ENCODE results near the gene ELAC2. TPM values are rescaled to one million over a fixed set of nuclear protein-coding genes. Genes with fewer than 3 reads are reported as not detected.

Gene ELAC2
- total RNA-seq, 1 experiment from 2014 or later = 62.7 TPM

- Histone ChIP-seq H3K27me3 (ENCODE audit: insufficient read depth, low read depth) (no peaks in the 10 kb centered on the region), H3K27ac (no peak overlapping the region), H3F3A (ENCODE audit: insufficient read depth, low read depth) (no peaks in the 10 kb centered on the region), H3K36me3 (ENCODE audit: low read depth) (no peaks in the 10 kb centered on the region), H3K4me2 (no peak overlapping the region), H3K4me1 (replicated peaks; ENCODE audit: insufficient read depth) (no peaks in the 10 kb centered on the region), H3K9me3 (ENCODE audit: insufficient read depth, low read depth) (no peaks in the 10 kb centered on the region), H3K4me3 (no peak overlapping the region), H3K9me2 (ENCODE audit: insufficient read depth) (no peaks in the 10 kb centered on the region), H2AFZ (no peak overlapping the region), H3K79me2 (ENCODE audit: low read depth) (no peaks in the 10 kb centered on the region), H4K20me1 (ENCODE audit: insufficient read depth) (no peaks in the 10 kb centered on the region)
- BruUV-seq (replicated peaks) = no TSS peak
- ChIA-PET CTCF (no interaction called here), POLR2A (ENCODE audit: unreplicated experiment) (no interaction called here)
- DNase-seq = no peak
- TF ChIP-seq, protein P1, sequence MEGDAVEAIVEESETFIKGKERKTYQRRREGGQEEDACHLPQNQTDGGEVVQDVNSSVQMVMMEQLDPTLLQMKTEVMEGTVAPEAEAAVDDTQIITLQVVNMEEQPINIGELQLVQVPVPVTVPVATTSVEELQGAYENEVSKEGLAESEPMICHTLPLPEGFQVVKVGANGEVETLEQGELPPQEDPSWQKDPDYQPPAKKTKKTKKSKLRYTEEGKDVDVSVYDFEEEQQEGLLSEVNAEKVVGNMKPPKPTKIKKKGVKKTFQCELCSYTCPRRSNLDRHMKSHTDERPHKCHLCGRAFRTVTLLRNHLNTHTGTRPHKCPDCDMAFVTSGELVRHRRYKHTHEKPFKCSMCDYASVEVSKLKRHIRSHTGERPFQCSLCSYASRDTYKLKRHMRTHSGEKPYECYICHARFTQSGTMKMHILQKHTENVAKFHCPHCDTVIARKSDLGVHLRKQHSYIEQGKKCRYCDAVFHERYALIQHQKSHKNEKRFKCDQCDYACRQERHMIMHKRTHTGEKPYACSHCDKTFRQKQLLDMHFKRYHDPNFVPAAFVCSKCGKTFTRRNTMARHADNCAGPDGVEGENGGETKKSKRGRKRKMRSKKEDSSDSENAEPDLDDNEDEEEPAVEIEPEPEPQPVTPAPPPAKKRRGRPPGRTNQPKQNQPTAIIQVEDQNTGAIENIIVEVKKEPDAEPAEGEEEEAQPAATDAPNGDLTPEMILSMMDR (conservative IDR thresholded peaks at IDR 0.05) = no peak
- TF ChIP-seq EZH2 (IDR thresholded peaks at IDR 0.05; ENCODE audit: low read depth) = no peak
- intact Hi-C loops (cut with micrococcal nuclease; ENCODE audit: unreplicated experiment) = no loop called here
Observed at GRCh38 chr17:12977008-12977751, 40.6 kb downstream of the ELAC2 start.

DNA sequence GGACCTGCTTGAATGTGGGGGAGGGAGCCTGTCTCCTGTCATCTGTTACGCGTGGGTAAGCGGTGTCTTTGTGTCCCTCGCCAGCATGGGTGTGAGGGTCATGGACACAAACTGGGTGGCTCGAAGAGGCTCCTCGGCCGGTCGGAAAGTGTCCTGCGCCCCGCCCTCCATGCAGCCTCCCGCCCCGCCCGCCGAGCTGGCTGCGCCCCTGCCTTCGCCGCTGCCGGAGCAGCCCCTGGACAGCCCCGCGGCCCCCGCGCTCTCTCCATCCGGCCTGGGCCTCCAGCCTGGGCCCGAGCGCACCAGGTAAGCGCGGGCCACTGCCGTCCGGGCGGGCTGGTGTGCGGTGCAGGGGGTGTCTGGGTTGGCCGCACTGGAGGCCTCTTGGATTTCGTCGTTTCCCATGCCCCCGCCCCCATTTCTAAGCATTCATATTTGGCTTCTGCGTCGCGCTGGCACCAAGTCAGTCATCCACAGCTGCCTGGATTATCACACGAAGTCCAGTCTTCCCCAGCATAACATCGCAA, 43.8 kb downstream of the ELAC2 start:
- no peaks in the 10 kb centered on the region for H4K20me1 ChIP-seq (ENCODE audit: insufficient read depth)
- H3K27me3 ChIP-seq (ENCODE audit: insufficient read depth, low read depth) = peaks cover 6% of the 10 kb centered on the region; the same call in 1 of the 2 replicates
- H3K79me2 ChIP-seq (ENCODE audit: low read depth) = no peaks in the 10 kb centered on the region
- no peaks in the 10 kb centered on the region for H3K9me2 ChIP-seq (ENCODE audit: insufficient read depth)
- no peak overlapping the region for H3K4me2 ChIP-seq
- POLR2A ChIA-PET (ENCODE audit: unreplicated experiment) = no interaction called here
- H3F3A ChIP-seq (ENCODE audit: insufficient read depth, low read depth) = no peaks in the 10 kb centered on the region
- no TSS peak for BruUV-seq (replicated peaks)
- CTCF ChIA-PET = no interaction called here
- H2AFZ ChIP-seq = no peak overlapping the region
- no peaks in the 10 kb centered on the region for H3K4me1 ChIP-seq (replicated peaks; ENCODE audit: insufficient read depth)
- intact Hi-C loops (cut with micrococcal nuclease; ENCODE audit: unreplicated experiment) = no loop called here
- no peaks in the 10 kb centered on the region for H3K36me3 ChIP-seq (ENCODE audit: low read depth)
- no peak overlapping the region for H3K4me3 ChIP-seq
- no peak for DNase-seq
- TF ChIP-seq, protein P1 (conservative IDR thresholded peaks at IDR 0.05) = no peak
- TF ChIP-seq EZH2 (IDR thresholded peaks at IDR 0.05; ENCODE audit: low read depth) = no peak
- no peaks in the 10 kb centered on the region for H3K9me3 ChIP-seq (ENCODE audit: insufficient read depth, low read depth)
- H3K27ac ChIP-seq = no peak overlapping the region

DNA sequence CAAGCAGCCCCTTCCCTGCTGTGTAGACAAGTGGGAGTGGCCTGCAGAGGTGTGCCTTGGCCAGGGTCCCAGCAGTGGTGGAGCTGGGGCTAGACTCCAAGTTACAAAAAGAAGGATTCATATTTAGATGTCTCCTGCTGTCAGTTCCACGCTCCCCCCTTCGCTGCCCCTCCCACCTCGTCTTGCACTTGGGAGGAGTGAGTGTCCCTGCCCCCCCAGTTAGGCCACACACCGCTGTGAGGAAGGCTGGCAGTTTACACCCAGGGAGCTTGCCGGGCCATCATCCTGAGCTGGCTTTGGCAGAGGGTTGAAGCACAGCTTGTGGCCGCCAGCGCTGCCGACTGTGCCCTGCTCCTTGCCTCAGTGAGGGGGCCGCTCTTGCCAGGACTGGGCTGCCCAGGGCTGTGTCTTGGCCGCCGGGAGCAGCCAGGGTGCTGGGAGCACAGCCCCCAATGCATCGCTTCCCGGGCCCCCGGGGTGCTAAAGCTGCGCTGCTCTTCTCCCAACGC, 44.3 kb downstream of the ELAC2 start:
- Histone ChIP-seq H3F3A (ENCODE audit: insufficient read depth, low read depth) (no peaks in the 10 kb centered on the region), H3K36me3 (ENCODE audit: low read depth) (no peaks in the 10 kb centered on the region), H2AFZ (no peak overlapping the region), H4K20me1 (ENCODE audit: insufficient read depth) (no peaks in the 10 kb centered on the region), H3K27ac (no peak overlapping the region), H3K9me2 (ENCODE audit: insufficient read depth) (no peaks in the 10 kb centered on the region), H3K4me2 (no peak overlapping the region), H3K9me3 (ENCODE audit: insufficient read depth, low read depth) (no peaks in the 10 kb centered on the region), H3K79me2 (ENCODE audit: low read depth) (no peaks in the 10 kb centered on the region), H3K4me1 (replicated peaks; ENCODE audit: insufficient read depth) (no peaks in the 10 kb centered on the region), H3K4me3 (no peak overlapping the region), H3K27me3 (ENCODE audit: insufficient read depth, low read depth) (peaks cover 6% of the 10 kb centered on the region; the same call in 1 of the 2 replicates)
- no peak for DNase-seq
- ChIA-PET POLR2A (ENCODE audit: unreplicated experiment) (no interaction called here), CTCF (interaction anchor here (0.5 kb wide), 1 partner anchor 13 kb away, joined by 3 read pairs; no protein-coding TSS in a partner anchor)
- no TSS peak for BruUV-seq (replicated peaks)
- intact Hi-C loops (cut with micrococcal nuclease; ENCODE audit: unreplicated experiment) = no loop called here
- TF ChIP-seq, protein P1 (conservative IDR thresholded peaks at IDR 0.05) = no peak
- no peak for TF ChIP-seq EZH2 (IDR thresholded peaks at IDR 0.05; ENCODE audit: low read depth)

All from PC-9 (cell line).